CD14-positive monocyte (primary cell): ENCODE results near the gene ANKRD50. TPM values are rescaled to one million over a fixed set of nuclear protein-coding genes. Genes with fewer than 3 reads are reported as not detected.

Source experiments
- DNase-seq, 3 donors: peaks; one replicate each; pipeline ENCODE4 v3.0.0-alpha.2; 2011 to 2022
- H2AFZ ChIP-seq: 2 replicates; pipeline ENCODE4 v1.6.0; 2012; ENCODE audit warnings: mild to moderate bottlenecking, low read depth, low read length, inconsistent platforms; ENCODE audit not compliant: insufficient read depth, poor library complexity, severe bottlenecking
- H3K27ac ChIP-seq, 2 donors: 1 replicate in 1 of 2; 2 replicates in 1 of 2; pipeline ENCODE4 v1.5.1; 2012 to 2013; ENCODE audit warnings: low read length in 2 of 2, control low read depth in 1 of 2, inconsistent platforms in 1 of 2, low read depth in 1 of 2, mild to moderate bottlenecking in 1 of 2
- H3K27me3 ChIP-seq, 2 donors: one replicate each; pipeline versions ENCODE4 v1.6.0 to v1.6.1; 2011 to 2013; ENCODE audit warnings: low read length in 2 of 2; ENCODE audit not compliant: control insufficient read depth in 2 of 2, insufficient read depth in 2 of 2
- H3K36me3 ChIP-seq, 2 donors: replicated peaks in 1 of 2; 1 replicate in 1 of 2; 2 replicates in 1 of 2; pipeline versions ENCODE4 v1.5.1 to v1.6.1; 2012 to 2013; ENCODE audit warnings: low read length in 2 of 2, control low read depth in 1 of 2, inconsistent platforms in 1 of 2, mild to moderate bottlenecking in 1 of 2; ENCODE audit not compliant: insufficient read depth in 2 of 2, control insufficient read depth in 1 of 2
- H3K4me1 ChIP-seq, 2 donors: 1 replicate in 1 of 2; 2 replicates in 1 of 2; pipeline versions ENCODE4 v1.5.1 to v1.6.1; 2012 to 2013; ENCODE audit warnings: low read length in 2 of 2, control low read depth in 1 of 2, inconsistent platforms in 1 of 2, mild to moderate bottlenecking in 1 of 2, moderate library complexity in 1 of 2; ENCODE audit not compliant: insufficient read depth in 2 of 2, control insufficient read depth in 1 of 2
- H3K4me2 ChIP-seq: replicated peaks from 2 replicates; pipeline ENCODE3; 2012; ENCODE audit warnings: low read length, moderate library complexity, mild to moderate bottlenecking; ENCODE audit not compliant: poor library complexity, severe bottlenecking; ENCODE audit errors: extremely low read depth
- H3K4me3 ChIP-seq, 3 experiments: fragments of 200-600 bp in 1 of 3; sonication (generic) in 1 of 3; replicated peaks in 1 of 3; 1 replicate in 2 of 3; 2 replicates in 1 of 3; pipeline ENCODE4 v1.5.1; 2011 to 2013; ENCODE audit warnings: low read length in 3 of 3, mild to moderate bottlenecking in 3 of 3, control low read depth in 2 of 3, low read depth in 2 of 3, inconsistent platforms in 1 of 3, moderate library complexity in 1 of 3
- H3K79me2 ChIP-seq: 2 replicates; pipeline ENCODE4 v1.6.0; 2012; ENCODE audit warnings: mild to moderate bottlenecking, control low read depth, inconsistent platforms, low read length, moderate library complexity; ENCODE audit not compliant: insufficient read depth
- H3K9ac ChIP-seq: 2 replicates; pipeline ENCODE4 v1.6.0; 2017; ENCODE audit warnings: low read length, mild to moderate bottlenecking; ENCODE audit not compliant: insufficient read depth, poor library complexity, severe bottlenecking
- H3K9me3 ChIP-seq, 2 donors: replicated peaks in 1 of 2; 1 replicate in 1 of 2; 2 replicates in 1 of 2; pipeline versions ENCODE4 v1.5.1 to v1.6.1; 2012 to 2013; ENCODE audit warnings: low read length in 2 of 2, control low read depth in 1 of 2; ENCODE audit not compliant: control insufficient read depth in 1 of 2, insufficient read depth in 1 of 2
- H4K20me1 ChIP-seq: 2 replicates; pipeline ENCODE4 v1.6.0; 2012; ENCODE audit warnings: mild to moderate bottlenecking, low read length, control low read depth, moderate library complexity; ENCODE audit not compliant: insufficient read depth
- H3K27ac Mint-ChIP-seq, 7 donors: one replicate each; pipeline ENCODE4 v1.8.0; 2020; ENCODE audit warnings: mild to moderate bottlenecking in 7 of 7, mixed read lengths in 7 of 7, moderate library complexity in 6 of 7, inconsistent platforms in 2 of 7
- H3K27me3 Mint-ChIP-seq, 3 donors: one replicate each; pipeline ENCODE4 v1.8.0; 2021 to 2022; ENCODE audit warnings: low read depth in 3 of 3, mild to moderate bottlenecking in 3 of 3, mixed read lengths in 3 of 3, moderate library complexity in 3 of 3, inconsistent platforms in 1 of 3
- H3K36me3 Mint-ChIP-seq, 2 donors: one replicate each; pipeline ENCODE4 v1.8.0; 2020; ENCODE audit warnings: mixed read lengths in 2 of 2, inconsistent platforms in 1 of 2, mild to moderate bottlenecking in 1 of 2
- H3K4me1 Mint-ChIP-seq: one replicate; pipeline ENCODE4 v1.8.0; 2020; ENCODE audit warnings: mild to moderate bottlenecking, mixed read lengths
- H3K4me3 Mint-ChIP-seq, 2 donors: one replicate each; pipeline ENCODE4 v1.8.0; 2020; ENCODE audit warnings: mild to moderate bottlenecking in 2 of 2, mixed read lengths in 2 of 2, moderate library complexity in 1 of 2
- H3K9me3 Mint-ChIP-seq, 7 donors: one replicate each; pipeline ENCODE4 v1.8.0; 2020 to 2022; ENCODE audit warnings: mixed read lengths in 7 of 7, mild to moderate bottlenecking in 6 of 7, moderate library complexity in 6 of 7, inconsistent platforms in 2 of 7
- WGBS: methylation state at CpG from one replicate; pipeline ENCODE4 v1.1.5; 2013; ENCODE audit warnings: missing lambda C conversion rate; ENCODE audit not compliant: insufficient coverage; 5-methylcytosine and 5-hydroxymethylcytosine counted together
- intact Hi-C, 2 donors: fragments of 100-400 bp; cut with micrococcal nuclease; formaldehyde crosslinking; loops; one replicate each; pipeline versions ENCODE4 v1.15.0 to v1.15.1; 2023
- polyA plus RNA-seq, 3 donors: library from polyadenylated mRNA; depleted of rRNA in 1 of 3; unstranded in 2 of 3; stranded (reverse) in 1 of 3; fragments of 300-500 nt in 2 of 3; fragments of >200 nt in 1 of 3; fragmentation: Illumina TruSeq in 2 of 3; gene quantifications; 1 replicate in 2 of 3; 2 replicates in 1 of 3; pipeline ENCODE4 v1.2.3, GENCODE V29; 2012 to 2021
- TF ChIP-seq, protein P1 (sequence below): fragments of 200-600 bp; IDR thresholded peaks from one replicate; pipeline ENCODE4 v1.8.0; 2022; ENCODE audit warnings: antibody characterized with exemption, mild to moderate bottlenecking

The ANKRD50 gene
- polyA plus RNA-seq, 3 donors = 2.6 to 6.4 (median 5.0) TPM

DNA sequence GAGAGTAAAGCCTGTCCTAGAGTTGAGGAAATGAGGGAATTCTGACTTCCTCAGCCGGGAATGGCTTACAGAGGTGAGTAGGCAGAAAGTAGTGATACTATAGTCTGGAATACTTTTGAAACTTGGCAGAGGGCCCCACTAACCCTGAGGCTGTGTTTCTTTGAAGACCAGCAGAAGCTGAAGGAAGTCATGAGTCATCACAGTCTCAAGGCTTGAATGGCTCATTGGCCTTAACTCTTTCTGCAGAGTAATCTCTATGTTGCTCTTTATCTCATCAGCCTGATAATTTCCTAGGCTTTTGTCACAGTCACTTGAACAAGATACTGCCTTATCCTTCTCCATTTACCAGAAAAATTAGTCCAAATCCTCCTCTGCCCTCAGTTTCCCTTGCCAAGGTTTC is 80.8 kb downstream of the ANKRD50 start:
- Histone ChIP-seq H2AFZ (no peak overlapping the region), H3K4me3 (no peak overlapping the region), H3K9me3 (no peaks in the 10 kb centered on the region), H3K4me1 (no peaks in the 10 kb centered on the region), H3K9ac (no peak overlapping the region), H3K79me2 (no peaks in the 10 kb centered on the region), H3K36me3 (no peaks in the 10 kb centered on the region), H3K27me3 (no peaks in the 10 kb centered on the region), H4K20me1 (no peaks in the 10 kb centered on the region), H3K4me2 (no peak overlapping the region), H3K27ac (no peak overlapping the region)
- Mint-ChIP-seq H3K4me1 (peaks cover 6% of the 10 kb centered on the region), H3K27ac (peak overlapping the region in 1 of 7 donors; percentile 30), H3K36me3 (no peaks in the 10 kb centered on the region), H3K4me3 (no peak overlapping the region), H3K27me3 (peaks cover 0 to 2% (median 0%) of the 10 kb centered on the region in 3 donors), H3K9me3 (peaks cover 0 to 2% (median 0%) of the 10 kb centered on the region in 7 donors)
- intact Hi-C loops = no loop called here
- 17% methylated on average over 1 of the region's 1 CpG for WGBS
- TF ChIP-seq, protein P1, sequence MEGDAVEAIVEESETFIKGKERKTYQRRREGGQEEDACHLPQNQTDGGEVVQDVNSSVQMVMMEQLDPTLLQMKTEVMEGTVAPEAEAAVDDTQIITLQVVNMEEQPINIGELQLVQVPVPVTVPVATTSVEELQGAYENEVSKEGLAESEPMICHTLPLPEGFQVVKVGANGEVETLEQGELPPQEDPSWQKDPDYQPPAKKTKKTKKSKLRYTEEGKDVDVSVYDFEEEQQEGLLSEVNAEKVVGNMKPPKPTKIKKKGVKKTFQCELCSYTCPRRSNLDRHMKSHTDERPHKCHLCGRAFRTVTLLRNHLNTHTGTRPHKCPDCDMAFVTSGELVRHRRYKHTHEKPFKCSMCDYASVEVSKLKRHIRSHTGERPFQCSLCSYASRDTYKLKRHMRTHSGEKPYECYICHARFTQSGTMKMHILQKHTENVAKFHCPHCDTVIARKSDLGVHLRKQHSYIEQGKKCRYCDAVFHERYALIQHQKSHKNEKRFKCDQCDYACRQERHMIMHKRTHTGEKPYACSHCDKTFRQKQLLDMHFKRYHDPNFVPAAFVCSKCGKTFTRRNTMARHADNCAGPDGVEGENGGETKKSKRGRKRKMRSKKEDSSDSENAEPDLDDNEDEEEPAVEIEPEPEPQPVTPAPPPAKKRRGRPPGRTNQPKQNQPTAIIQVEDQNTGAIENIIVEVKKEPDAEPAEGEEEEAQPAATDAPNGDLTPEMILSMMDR = no peak
- DNase-seq = peak in 2 of 3 donors; percentile 21 to 44

DNA sequence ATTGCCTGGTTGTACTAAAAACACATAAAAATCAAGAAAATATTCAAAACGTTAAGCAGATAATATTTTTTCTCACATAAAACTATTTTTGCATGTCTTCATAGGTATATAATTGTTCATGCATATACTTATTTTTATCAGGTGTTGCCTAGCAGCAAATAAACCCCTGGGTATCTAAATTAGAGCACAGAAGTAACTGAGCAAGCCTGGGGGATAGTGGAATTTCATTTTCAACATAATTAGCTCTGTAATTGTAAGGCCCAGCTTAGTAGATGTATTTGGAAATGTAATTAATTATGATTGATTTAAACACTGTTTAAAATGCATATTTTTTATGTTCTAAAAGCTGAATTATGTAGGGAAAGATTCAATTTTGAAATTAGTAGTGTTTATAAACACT is 82.9 kb downstream of the ANKRD50 start:
- WGBS = no CpG with 5 or more reads among the region's 1 CpG
- no peaks in the 10 kb centered on the region for H3K36me3 ChIP-seq
- H3K27ac ChIP-seq = no peak overlapping the region
- H4K20me1 ChIP-seq = no peaks in the 10 kb centered on the region
- Mint-ChIP-seq H3K4me3 (no peak overlapping the region), H3K4me1 (peaks cover 6% of the 10 kb centered on the region), H3K27ac (no peak overlapping the region), H3K27me3 (peaks cover 0 to 2% (median 0%) of the 10 kb centered on the region in 3 donors), H3K9me3 (peaks cover 0 to 3% (median 0%) of the 10 kb centered on the region in 7 donors), H3K36me3 (no peaks in the 10 kb centered on the region)
- no peaks in the 10 kb centered on the region for H3K4me1 ChIP-seq
- no peaks in the 10 kb centered on the region for H3K9me3 ChIP-seq
- H3K4me3 ChIP-seq = no peak overlapping the region
- H3K27me3 ChIP-seq = no peaks in the 10 kb centered on the region
- H2AFZ ChIP-seq = no peak overlapping the region
- H3K9ac ChIP-seq = no peak overlapping the region
- no peak overlapping the region for H3K4me2 ChIP-seq
- intact Hi-C loops = no loop called here
- no peak for DNase-seq
- no peaks in the 10 kb centered on the region for H3K79me2 ChIP-seq
- TF ChIP-seq, protein P1 = no peak
